Bone marrow (tissue), 2 donors: ENCODE measurements around the gene GRIK2.

Experiments used
- DNase-seq, 2 donors: peaks; one replicate each; lab custom pipeline; 2025; lab: John Stamatoyannopoulos, UW

GRIK2 gene

GRCh38 chr6:101887532-101887931 lies 494.0 kb downstream of the GRIK2 start:
- DNase-seq: no peak

GRCh38 chr6:101907356-101908217 lies 514.1 kb downstream of the GRIK2 start:
- DNase-seq: no peak

- DNase-seq: no peak
Measured at GRCh38 chr6:101909366-101909765, 515.9 kb downstream of the GRIK2 start.

- no peak for DNase-seq
Measured at GRCh38 chr6:101912311-101912710, 518.8 kb downstream of the GRIK2 start.

- no peak for DNase-seq
Measured at GRCh38 chr6:101918471-101918870, 525.0 kb downstream of the GRIK2 start.

- no peak for DNase-seq
Measured at GRCh38 chr6:101921829-101922450, 528.4 kb downstream of the GRIK2 start.

GRCh38 chr6:101926149-101926925 lies 532.8 kb downstream of the GRIK2 start:
- no peak for DNase-seq

- no peak for DNase-seq
Measured at GRCh38 chr6:101931766-101932165, 538.3 kb downstream of the GRIK2 start.

- DNase-seq: no peak
Measured at GRCh38 chr6:101932704-101933103, 539.2 kb downstream of the GRIK2 start.

GRCh38 chr6:101935732-101936131 lies 542.2 kb downstream of the GRIK2 start:
- DNase-seq: no peak

- no peak for DNase-seq
Measured at GRCh38 chr6:101936516-101936915, 543.0 kb downstream of the GRIK2 start.

GRCh38 chr6:101937108-101937507 lies 543.6 kb downstream of the GRIK2 start:
- DNase-seq: no peak

GRCh38 chr6:101940391-101940790 lies 546.9 kb downstream of the GRIK2 start:
- DNase-seq: no peak

- DNase-seq: no peak
Measured at GRCh38 chr6:101956961-101957360, 563.5 kb downstream of the GRIK2 start.

- DNase-seq: no peak
Measured at GRCh38 chr6:101961357-101961756, 567.8 kb downstream of the GRIK2 start.

GRCh38 chr6:101980924-101981323 lies 587.4 kb downstream of the GRIK2 start:
- DNase-seq: no peak

GRCh38 chr6:101986476-101986875 lies 593.0 kb downstream of the GRIK2 start:
- DNase-seq: no peak

GRCh38 chr6:101992286-101992685 lies 598.8 kb downstream of the GRIK2 start:
- DNase-seq: no peak

GRCh38 chr6:101994521-101994920 lies 601.0 kb downstream of the GRIK2 start:
- no peak for DNase-seq

- DNase-seq: no peak
Measured at GRCh38 chr6:102015431-102015830, 621.9 kb downstream of the GRIK2 start.

GRCh38 chr6:102022281-102022680 lies 628.8 kb downstream of the GRIK2 start:
- DNase-seq: no peak

GRCh38 chr6:102022803-102023202 lies 629.3 kb downstream of the GRIK2 start:
- DNase-seq: no peak
